Stimulated activated CD4-positive, alpha-beta T cell treated with anti-CD3 and anti-CD28 coated beads, TNF-alpha, amount 100 ng/mL, for 1 hour (primary cell): ENCODE results near the gene MTIF2.
"Not testable (repeated sequence)": the region's sequence is repeated elsewhere in the genome, so short reads cannot be mapped to it uniquely, and the experiment has no call there.

Experiments
- DNase-seq, 3 donors: peaks; one replicate each; pipeline ENCODE4 v3.0.0-alpha.2; 2020; ENCODE audit warnings: low read depth in 3 of 3, low spot score in 1 of 3

MTIF2 gene

DNA sequence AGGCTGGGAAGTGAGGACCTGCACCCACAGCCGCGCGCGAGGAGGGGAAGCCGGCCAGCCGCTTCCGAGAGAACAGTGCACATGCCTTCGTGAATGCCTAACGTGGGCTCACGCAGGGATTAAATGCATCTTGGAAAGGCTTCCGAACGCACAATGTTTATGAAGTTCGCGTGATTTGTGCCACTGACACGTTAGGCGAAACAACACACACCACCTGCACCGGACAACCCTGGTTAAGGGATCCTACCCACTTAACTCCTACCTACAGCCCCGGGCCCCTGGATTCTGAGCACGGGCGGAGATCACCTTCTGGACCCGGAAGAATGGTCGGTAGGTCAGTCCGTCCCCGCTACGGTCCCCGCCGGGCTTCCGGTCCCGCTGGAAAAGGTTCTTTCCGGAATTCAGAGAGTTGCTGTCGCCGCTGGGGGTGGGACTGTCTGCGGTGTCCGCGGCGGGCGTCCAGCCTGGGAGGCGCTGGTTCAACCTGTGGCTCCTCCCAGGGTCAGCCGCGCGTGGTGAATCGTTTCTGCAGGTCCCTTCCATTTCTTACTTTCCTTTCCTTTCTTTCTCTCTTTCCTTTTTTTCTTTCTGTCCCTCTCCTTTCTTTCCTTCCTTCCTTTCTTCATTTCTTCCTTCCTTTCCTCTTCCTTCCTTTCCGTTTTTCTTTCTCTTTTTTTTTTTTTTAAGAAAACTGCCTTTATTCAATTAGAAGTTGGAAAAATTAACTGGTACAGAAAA is at the start of gene MTIF2:
MTIF2 (minus strand) TSS at position 325 of the 738 bp plus-strand sequence. CDS start 5,373 bp downstream, outside the sequence.
- DNase-seq: peak; percentile 67 to 80 (median 67)

GRCh38 chr2:55314985-55315384 is 46.0 kb upstream of the MTIF2 start:
- no peak for DNase-seq

DNA sequence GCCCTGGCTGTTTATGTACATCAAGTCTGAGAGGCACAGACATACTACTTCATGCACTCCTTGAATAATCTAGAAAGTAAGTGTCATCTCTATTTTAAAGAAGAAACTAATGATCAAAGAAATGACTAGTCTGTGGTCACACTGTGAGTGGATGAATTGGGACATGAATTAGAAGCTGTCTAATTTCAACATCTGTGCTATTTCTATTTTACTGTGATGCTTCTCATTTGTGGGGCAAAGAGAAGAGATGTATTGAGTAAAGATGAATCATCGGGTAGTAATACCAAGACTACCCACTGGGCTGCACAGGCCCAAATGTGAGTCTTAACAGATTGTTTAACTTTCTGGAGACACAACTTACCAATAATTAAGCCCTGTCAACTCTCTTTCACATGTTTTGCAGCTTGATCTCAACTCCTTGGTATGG is 42.4 kb upstream of the MTIF2 start:
- no peak for DNase-seq

- no peak for DNase-seq
Observed at GRCh38 chr2:55309446-55309845, 40.4 kb upstream of the MTIF2 start.

- no peak for DNase-seq
Observed at GRCh38 chr2:55302241-55302640, 33.2 kb upstream of the MTIF2 start.

- DNase-seq: no peak
Observed at GRCh38 chr2:55301277-55301676, 32.2 kb upstream of the MTIF2 start.

DNA sequence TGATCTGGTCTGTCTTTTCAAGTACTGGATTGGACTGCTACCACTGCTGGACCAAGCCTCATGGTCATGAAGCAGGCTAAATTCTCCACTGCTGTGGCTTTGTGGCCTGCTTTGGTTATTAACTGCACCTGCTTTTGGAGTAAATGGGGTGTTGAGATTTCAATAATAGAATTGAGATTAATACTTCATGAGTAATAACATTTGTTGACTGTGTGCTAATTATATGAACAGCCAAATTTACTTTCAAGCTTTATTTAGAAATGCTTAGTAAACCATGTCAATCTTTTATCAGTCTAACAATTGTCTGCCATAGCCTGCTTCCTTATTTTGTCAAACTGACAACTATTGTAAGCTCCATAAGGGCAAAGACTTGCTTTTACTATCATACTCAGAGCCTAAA is 27.4 kb upstream of the MTIF2 start:
- no peak for DNase-seq

DNA sequence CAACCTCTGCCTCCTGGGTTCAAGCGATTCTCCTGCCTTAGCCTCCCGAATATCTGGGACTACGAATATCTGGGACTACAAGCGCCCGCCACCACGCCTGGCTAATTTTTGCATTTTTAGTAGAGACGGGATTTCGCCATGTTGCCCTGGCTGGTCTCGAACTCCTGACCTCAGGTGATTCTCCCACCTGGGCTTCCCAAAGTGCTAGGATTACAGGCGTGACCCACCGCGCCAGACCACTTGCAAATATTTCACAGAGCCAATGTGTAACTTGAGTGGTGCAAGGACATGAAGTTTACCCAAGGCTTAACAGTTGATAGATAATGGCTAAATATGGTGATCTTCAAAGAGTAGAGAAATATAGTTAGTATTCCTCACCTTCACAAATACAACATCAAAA is 14.1 kb upstream of the MTIF2 start:
- DNase-seq: no peak

- DNase-seq: peak; percentile 67 to 76 (median 74)
Observed at GRCh38 chr2:55282110-55282917, 13.3 kb upstream of the MTIF2 start.

GRCh38 chr2:55280851-55281546 is 12.0 kb upstream of the MTIF2 start:
- DNase-seq: not testable (repeated sequence)

DNA sequence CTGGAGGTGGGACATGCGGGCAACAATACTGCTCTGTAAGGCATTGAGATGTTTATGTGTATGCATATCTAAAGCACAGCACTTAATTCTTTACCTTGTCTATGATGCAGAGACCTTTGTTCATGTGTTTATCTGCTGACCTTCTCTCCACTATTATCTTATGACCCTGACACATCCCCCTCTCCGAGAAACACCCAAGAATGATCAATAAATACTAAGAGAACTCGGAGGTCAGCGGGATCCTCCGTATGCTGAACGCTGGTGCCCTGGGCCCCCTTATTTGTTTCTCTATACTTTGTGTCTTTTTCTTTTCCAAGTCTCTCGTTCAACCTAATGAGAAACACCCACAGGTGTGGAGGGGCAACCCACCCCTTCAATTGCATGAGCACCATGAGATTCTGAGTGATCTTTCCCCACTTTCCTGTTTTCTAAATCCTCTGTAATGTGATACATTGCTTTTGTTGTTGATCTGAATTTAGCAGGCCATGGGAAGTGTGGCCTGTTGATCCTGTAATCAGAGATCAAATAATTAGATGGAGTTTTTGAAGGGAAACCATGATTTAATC is 10.9 kb upstream of the MTIF2 start:
- DNase-seq: not testable (repeated sequence)

GRCh38 chr2:55279214-55279835 is 10.3 kb upstream of the MTIF2 start:
- DNase-seq: not testable (repeated sequence)

DNA sequence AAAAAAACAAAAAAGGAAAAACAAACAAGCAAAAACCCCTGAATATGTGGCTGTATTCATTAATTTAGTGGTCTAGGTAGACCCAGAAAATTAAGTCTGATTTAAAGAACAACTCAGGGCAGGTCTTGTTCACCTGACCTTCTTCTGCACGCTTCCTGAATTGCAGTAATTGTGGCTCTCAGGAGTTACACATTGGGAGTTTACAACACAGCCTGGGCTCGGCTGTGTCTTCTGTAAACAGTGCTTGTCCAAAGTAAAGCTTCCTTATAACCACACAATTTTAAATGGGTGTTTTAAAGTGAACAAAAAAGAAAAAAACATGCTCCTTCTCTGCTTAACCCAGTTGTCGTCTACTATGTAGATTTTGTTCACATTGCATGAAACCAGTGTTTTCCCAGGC is 8.3 kb upstream of the MTIF2 start:
- DNase-seq: no peak

GRCh38 chr2:55274346-55274745 is 5.3 kb upstream of the MTIF2 start:
- not testable (repeated sequence) for DNase-seq

DNA sequence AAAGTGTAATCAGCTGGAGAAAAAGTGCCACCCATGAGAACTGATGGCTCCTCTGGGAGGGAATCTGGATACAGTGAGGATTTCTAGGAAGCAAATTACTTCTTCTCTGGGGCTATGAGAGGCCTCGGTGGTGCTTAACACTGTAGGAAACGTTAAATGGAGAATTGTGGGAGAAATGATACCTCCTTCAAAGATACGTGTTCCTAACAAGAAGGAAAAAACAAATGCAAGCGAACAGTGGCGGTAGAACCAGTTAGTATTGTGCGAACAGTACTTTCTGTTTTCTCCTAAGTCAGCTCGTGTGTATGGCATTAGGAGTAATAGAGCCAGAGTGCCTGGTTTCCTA is 587 bp upstream of the MTIF2 start:
- no peak for DNase-seq

DNA sequence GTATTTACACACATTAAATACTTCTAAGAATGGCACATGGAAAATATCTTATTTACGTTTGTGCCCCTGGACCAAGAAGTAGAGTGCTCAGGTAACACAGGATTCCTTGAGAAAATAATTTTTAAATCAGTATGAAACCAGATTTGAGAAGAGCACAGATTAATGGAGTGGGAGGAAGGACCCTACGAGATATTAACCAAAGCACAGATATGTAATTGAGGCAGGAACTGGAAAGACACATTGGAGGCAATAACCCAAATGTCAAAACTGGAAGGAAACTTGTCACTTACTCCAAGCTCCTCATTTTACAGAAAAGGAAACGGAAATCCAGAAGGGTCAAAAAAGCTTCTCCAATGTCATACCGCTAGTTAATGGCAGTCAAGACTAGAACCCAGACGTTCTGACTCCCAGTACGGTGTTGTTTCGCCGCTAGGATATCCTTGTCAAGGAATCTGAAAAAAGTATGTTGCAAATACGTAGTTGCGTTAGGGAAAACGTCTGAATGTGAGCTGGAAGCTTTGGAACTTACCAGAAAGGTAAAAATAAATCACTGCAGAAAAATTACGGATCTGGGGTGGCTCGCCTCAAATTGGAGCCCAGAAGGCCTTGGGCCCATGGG is 634 bp downstream of the MTIF2 start:
- no peak for DNase-seq

DNA sequence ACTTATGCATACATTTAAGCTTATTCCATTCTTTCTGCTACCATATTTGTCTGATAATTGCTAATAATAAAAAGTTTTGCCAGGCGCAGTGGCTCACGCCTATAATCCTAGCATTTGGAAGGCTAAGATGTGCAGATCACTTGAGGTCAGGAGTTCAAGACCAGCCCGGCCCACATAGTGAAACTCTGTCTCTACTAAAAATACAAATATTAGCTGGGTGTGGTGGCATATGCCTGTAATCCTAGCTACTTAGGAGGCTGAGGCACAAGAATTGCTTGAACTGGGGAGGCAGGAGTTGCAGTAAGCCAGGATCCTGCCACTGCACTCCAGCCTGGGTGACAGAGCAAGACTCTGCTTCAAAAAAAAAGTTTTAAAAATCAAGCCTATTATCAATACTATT is 9.4 kb downstream of the MTIF2 start:
- not testable (repeated sequence) for DNase-seq

- no peak for DNase-seq
Observed at GRCh38 chr2:55252832-55253231, 16.2 kb downstream of the MTIF2 start.

DNA sequence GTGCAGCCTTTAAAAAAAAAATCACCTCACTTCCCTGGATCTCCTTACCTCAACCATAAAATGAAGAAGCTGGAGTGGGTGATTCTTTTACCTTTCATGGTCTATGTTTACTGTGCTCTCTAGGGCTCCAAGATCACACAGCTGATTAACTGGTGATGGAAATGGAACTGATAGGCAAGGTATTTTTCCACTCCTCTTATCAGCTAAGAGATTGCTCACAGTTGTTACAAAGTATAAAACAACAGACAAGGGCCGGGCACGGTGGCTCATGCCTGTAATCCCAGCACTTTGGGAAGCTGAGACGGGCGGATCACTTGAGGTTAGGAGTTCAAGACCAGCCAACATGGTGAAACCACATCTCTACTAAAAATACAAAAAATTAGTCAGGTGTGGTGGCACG is 22.0 kb downstream of the MTIF2 start:
- DNase-seq: no peak

- no peak for DNase-seq
Observed at GRCh38 chr2:55245411-55245810, 23.6 kb downstream of the MTIF2 start.

DNA sequence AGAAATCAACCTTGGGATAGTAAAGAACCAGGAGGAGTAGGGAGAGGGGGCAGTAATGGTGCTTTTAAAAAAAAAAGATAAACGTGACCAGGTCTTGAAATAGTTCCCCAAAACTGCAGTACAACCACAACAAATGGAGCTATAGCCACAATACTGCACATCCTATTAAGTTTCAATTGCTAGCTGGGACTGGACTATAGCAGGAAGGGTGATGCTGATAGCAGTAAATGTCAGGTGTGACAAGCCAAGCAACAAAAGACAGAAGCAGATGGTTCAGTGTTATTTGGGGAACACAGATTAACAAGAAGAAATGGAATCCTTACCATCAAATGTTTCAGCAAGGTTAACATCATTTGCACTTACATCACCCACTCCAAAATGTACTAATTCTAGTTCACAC is 26.4 kb downstream of the MTIF2 start:
- no peak for DNase-seq
